Putamen (tissue), 1 donor: Measurements from ENCODE around the gene ZNF141.
"Not testable (repeated sequence)": the region's sequence is repeated elsewhere in the genome, so short reads cannot be mapped to it uniquely, and the experiment has no call there.

Source experiments
- DNase-seq: peaks from one replicate; pipeline ENCODE4 v3.0.0-alpha.2; 2016; ENCODE audit warnings: low spot score

Gene ZNF141

DNA sequence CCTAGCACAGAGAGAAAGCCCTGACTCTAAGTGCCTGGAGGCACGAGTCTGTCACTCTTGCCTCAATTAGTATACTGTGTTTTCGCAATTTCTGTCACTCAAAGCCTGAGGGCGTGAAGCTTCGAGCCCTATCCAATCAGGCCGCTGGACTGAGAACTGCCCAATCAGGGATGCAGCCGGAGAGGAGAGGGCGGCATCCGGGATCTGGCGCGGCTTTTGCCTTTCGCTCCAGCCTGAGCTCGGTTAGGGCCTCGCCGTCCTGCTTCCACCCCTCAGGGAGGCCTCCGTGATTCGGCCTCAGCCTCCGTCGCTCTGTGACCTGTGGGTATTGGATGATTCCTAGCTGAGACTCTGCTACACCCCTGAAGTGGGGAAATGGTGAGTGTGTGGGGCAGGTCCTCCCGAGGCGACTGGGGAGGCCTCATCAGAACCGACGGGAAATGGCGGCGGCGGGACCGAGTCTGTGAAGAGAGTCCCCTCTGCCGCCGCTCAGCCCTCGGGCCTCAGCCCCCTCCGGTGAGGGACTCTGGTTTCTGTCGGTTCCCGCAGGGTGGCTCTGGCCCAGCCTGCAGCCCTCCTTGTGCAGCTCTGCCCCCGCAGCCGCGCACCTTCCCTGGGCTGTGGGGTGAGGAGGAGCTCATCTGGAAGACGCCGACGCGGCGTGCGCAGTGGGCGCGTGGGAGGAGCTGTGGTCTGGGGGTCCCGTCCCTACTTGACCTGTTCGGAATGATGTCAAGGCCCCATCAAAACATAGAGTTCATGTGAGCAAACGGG, 48.5 kb downstream of the ZNF141 start:
- peak; percentile 13 for DNase-seq

DNA sequence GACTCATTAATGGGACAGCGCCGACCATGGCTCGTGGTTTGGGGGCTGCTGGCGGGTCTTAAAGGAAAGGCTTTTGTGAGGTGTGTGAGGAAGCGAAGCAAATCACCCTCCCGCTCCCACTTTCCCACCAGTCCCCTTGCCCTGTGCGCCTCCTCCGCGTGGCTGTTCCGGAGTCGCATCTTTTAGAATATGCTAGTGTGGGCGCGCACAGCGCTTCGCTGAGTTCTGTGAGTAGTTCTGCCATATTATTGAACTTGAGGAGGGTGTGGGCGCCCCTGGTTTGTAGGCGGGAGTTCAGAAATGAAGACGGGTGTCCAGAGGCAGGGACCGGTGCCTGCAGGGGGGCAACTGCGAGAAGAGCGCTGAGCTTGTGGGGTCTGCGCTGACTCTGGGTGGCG, 49.1 kb downstream of the ZNF141 start:
- peak; percentile 32 for DNase-seq

DNA sequence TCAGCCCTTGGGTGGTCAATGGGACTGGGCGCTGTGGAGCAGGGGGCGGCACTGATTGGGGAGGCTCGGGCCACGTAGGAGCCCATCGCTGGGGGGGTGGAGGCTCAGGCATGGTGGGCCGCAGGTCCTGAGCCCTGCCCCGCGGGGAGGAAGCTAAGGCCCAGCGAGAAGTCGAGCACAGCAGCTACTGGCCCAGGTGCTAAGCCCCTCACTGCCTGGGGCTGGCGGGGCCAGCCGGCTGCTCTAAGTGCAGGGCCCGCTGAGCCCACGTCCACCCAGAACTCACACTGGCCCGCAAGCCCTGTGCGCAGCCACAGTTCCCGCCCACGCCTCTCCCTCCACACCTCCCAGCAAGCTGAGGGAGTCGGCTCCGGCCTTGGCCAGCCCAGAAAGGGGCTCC, 66.4 kb downstream of the ZNF141 start:
- DNase-seq: no peak

DNA sequence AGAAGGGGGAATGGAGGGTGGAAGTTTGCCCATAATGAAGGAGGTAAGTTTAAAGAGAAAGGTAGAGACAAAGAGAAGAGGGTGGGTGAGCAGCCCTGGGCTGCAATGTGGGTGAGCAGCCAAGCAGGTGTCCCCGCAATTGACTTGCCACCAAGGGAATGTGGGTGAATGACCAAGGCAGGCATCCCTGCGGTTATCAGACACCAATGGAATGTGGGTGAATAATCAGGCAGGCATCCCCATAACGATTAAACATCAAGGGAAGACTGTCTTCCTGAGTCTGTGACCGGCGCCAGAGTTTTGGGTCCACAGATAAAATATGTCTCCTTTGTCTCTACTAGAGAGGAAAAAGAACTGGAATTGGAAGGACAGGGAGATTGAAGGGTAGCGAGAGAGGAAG, 70.7 kb downstream of the ZNF141 start:
- DNase-seq: not testable (repeated sequence)

DNA sequence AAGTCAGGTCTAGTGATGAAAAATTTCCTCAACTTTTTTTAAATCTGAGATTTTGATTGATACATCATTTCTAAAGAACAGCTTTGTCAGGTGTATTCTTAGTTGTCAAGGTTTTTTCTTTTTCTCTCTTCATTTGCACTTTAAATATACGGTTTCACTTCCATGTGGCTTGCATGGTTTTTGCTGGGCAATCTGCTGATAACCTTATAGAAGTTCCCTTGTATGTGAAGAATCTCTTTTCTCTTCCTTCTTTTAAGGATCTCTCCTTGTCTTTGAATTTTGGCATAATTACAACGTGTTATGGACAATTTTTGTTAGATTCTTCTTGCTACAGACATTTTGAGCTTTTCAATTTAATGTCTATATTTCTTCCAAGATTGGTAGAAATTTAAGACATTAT, 85.0 kb downstream of the ZNF141 start:
- DNase-seq: no peak
